Activated naive CD4-positive, alpha-beta T cell treated with Interleukin-2 at 50 U/mL for 16 hours (primary cell): ENCODE measurements around the gene ROR2.
"Not testable (repeated sequence)": the region's sequence is repeated elsewhere in the genome, so short reads cannot be mapped to it uniquely, and the experiment has no call there.

Experiments used
- DNase-seq: peaks from one replicate; pipeline ENCODE4 v3.0.0-alpha.2; 2020

Gene ROR2

DNA sequence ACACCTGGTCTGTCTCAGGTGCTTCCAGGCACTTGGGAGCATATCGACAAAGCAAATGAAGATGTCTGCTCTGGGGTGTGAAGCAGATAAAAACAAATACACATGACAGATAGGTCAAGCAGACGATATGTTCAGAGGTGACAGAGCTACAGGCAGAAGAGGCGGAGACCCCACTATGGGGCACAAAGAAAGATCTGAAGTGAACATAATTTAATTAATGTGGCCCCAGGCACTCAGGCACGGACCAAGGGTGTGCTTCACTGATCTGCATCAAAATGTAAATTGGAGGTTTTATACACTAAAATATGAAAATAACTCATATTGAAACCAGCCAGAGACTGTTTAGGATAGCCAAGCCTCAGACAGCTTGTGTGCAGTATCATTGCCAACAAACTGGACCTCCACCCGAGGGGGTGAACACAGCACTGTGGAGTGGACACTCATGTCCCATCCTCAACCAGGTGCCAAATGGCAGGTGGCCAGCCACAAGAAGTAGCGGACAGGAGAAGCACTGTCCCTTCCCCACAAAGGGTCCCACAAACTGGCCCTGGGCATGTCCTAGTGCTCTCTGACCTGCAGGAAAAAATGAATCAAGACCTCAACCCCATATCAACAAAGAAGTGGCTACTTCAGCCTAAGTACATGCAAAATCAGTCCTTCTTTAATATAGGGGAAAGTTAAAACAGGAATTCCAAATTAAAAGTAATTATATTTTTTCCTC is 29.2 kb downstream of the ROR2 start:
- DNase-seq: no peak

DNA sequence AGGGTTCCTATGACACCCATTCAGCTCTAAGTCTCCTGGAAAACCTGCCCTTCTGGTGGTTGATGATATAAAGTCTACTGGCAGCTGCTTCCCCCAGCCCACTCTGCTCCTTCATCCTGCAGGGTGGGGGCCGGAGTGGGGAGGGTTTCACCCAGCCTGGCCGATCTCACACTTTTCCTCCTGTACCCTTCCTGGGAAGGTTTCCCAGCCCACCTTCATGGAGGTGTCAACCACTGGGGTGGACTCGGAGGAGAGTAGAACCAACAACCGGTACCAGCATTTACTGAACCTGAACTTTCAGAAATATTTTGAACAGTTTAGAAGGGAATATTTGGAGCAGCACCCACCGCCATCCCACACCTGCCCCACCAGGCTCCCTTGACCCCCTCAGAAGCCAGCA is 30.4 kb downstream of the ROR2 start:
- no peak for DNase-seq

DNA sequence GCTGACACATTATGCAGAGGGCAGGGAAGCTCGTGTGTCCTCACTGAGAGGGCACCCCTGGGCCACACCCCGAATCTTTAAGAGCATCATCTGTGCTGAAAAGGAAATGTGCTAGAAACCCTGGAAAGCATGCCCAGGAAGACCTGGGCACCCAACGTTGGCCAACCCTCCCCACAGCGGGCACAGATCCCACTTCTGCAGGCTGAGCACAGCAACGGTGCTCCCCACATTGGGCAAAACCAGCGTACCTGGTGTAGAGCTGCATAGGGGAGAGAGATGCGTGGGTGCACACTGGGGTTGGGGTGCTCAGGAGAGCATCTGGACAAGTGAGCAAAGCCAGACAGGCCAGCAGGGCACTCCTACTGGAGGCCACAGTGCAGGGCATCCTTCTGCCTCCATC is 32.6 kb downstream of the ROR2 start:
- DNase-seq: no peak

DNA sequence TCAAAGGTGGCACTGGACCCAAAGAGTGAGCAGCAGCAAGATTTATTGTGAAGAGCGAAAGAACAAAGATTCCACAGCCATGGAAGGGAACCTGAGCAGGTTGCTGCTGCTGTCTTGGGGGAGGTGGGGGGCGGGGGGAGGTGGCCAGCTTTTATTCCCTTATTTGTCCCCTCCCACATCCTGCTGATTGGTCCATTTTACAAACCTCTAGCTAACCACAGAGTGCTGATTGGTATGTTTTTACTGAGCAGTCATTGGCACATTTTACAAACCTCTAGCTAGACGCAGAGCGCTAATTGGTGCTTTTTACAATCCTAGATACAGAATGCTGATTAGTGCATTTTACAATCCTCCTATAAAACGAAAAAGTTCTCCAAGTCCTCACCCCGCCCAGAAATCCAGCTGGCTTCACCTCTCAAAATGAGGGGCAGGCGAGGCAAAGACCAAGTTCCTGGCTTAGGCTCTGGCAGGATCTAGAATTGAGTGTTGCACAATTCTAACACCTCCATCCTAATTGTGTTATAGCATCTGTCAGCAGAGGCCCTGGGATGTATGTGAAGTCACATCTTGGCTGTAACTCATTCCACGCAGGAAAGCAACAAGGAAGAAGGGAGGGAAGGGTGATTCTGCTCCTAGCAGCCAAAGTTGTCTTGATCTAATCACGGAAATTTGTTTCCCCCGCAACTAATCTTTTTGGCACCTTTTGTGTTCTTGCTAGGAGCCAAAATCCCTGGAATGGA is 34.3 kb downstream of the ROR2 start:
- DNase-seq: no peak

DNA sequence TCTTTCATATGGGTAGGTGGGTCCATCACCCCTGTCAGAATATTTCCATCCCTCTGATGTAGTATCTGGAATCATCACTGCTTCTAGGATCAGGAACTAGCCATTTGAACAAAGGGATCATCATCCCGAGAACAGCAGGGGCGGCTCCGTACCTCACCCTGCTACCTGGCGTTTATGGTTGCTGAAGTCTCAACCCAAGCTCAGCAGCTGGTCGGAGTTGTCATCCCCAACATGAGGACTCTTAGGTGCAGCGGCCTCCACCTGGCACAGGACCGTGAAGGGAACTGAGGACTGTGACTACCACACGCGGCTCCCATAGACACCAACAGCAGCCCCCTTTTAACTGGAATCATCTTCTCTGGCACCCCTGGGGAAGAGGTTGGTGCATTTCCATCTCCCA is 35.1 kb downstream of the ROR2 start:
- no peak for DNase-seq

DNA sequence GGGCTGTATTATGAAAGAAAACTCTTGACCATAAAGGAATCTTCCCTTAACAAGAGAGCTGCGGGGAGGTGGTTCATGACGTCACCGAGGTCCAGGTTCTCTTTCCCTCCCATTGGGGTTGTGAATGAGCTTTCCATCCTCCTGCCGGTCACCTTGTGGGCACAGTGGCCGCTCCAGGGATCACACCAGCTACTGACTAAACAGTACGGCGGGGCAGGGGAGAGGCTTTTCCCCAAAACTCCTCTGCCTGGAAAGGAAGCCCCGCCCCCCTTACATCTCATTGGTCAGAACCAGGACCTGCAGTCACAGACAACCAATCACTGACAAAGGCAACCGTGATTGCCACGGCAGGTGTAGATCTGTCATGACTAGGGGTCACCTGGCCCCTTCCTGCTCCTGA is 35.6 kb downstream of the ROR2 start:
- DNase-seq: no peak

DNA sequence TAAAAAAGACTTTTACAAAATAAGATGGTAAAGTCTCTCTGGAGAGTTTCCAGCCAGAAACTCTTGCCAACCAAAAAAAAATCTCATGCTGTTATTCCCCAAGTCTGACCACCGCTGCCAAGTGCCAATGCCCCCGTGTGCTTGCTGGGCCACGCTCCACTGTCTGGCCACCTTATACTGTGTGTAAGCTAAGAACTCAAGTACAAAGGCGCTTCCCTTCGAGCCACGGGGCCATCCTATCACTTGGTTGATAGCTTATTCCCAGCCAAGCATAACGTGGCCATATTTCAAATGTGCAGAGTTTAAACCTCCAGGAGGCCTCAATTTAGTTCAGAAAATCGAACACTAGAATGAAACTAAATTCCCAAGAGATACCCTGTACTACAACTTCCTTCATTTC is 36.0 kb downstream of the ROR2 start:
- DNase-seq: no peak

DNA sequence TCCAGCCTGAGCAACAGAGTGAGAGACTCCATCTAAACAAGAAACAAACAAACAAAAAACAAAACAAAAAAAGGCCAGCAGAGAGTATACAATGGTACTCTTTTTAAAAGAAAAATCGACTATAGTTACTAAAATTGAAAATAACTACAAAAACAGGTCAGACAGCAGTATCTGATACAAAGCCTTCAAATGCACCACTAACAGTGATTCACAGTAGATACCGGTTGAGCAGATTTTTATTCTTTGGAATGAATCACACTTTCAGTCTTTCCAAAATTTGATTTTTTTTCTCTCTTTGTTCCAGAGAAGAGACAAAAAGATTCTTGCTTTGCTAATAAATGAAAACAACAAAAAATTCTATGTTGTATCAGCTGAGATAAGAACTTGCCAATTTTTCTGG is 36.9 kb downstream of the ROR2 start:
- DNase-seq: no peak

DNA sequence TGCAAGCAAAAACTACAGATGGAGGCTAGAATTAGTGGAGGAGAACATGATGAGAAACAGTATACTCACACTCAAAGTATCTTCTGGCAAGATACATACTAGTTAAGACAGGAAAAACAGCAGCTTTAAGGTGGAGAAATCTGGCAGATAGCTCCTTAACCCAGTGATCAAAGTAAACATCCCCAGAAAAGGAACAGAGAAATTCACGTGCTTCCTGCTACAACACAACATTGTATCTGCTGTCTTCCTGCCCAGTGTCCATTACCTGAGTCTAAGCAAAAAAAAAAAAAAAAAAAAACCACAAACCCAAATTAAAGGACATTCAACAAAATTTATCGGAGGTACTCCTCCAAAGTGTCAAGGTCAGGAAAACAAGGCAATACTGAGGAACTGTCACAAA is 38.4 kb downstream of the ROR2 start:
- DNase-seq: no peak

DNA sequence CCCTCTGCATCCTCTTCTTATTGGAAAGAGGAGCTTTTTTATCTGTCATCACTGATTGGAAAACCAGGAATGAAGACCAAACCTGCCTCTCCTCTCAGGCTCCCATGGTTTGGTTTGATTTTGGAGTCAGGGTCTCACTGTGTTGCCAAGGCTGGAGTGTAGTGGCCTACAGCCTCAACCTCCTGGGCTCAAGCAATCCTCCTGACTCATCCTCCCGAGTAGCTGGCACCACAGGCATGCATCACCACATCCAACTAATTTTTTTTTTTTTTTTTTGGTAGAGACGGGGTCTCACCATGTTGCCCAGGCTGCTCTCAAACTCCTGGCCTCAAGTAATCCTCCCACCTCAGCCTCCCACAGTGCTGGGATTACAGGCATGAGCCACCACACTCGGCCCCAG is 40.8 kb downstream of the ROR2 start:
- DNase-seq: not testable (repeated sequence)

DNA sequence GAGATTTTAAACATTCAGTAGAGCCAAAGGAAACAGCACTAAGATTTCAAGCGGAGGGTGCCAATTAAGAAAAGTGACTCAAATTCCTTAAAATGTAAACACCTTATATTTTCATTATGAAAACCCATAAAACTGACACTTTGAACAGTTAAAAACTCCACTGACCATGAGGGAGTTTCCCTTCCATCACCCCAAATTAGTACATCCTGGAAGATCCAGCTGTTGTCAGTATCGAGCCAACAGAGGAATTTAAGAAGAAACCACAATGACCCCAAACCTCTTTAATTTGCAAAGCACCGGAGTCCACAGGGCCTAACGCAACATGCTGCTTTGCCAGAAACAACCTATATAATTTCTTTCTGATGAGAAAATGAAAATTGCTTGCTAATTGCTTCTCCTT is 41.3 kb downstream of the ROR2 start:
- DNase-seq: no peak

DNA sequence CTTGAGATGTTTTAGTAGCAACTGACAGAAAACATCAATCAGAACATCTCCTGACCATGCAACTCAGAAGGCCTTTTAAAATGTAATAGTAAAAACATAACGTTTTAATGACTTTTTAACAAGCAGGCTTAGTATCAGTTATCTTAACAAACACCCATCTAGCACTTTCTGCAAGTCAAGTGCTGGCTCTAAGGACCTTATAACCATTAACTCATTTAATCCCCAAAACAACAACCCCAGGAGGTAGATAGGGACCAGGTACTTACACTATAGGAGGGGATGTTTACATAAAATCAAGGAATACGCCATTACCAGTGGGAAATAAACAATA is 41.8 kb downstream of the ROR2 start:
- DNase-seq: no peak

DNA sequence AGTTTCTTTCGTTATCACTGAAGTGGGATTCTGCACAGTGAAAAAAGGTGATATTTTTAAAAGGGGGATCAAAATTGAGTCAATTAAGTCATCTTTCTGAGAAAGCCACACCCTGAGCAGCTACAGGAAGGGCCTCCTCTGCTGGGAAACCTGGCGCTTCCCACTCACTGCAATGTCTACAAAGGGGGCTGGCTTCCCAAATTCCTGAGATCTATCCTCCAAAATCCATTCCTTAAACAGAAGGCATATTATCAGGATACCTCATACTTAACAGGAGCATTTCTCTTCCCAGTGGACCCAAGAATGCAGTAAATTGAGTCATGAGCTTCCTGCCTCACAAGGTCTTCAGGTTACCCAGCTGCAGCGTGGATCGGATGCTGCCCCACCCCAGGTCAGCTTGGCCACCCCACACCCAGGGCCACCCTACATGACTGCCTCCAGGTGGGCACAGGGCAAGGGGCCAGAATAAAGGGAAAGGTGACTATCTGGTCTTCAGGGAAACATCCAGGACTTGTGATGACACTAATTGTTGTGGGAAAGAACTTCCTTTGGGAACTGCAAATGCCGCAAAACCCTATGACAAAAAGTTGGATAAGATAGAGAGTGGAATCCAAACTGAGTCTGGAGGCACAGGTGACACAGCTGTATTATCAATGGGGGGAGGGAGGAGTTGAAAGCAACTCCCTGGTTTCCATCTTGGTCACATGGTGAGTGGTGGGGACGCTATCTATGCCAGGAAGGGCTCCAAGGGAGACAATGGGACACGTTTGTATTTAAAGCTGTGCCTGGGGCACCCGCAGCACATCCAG is 42.3 kb downstream of the ROR2 start:
- no peak for DNase-seq

DNA sequence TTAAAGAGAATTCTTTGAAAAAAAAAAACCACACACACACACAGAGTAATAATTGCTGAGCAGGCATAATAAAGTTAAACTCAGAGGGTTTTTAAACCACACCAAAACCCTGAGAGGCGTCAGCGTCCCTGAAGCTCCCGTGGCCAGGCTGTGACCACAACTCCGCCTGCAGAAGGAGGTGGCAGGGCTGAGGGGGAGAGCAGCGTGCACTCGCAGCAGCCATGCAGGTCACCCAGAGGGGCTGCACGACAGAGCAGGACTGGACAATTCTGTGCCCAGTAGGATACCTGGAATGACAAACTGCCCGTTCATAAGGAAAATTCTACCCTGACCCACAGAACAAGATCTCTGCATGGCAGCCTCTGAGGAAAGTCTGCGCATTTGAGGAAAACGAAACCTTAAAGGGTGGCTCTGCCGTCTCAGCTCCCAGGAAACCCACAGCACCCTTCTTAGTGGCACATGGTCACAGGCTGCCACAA is 44.0 kb downstream of the ROR2 start:
- DNase-seq: peak; percentile 49

DNA sequence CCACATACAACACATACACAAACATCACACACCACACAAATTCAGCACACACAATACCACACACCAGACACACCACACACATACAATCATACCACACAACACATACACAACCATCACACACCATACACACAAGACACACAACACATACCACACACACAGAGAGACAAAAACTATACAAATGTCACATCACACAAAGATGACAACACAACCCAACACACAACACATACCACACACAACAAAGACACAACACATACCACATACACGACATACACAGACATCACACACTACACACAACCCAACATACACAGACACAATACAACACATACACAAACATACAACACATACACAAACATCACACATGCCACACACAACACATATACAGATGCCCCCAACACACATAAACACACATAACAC is 44.8 kb downstream of the ROR2 start:
- DNase-seq: no peak

DNA sequence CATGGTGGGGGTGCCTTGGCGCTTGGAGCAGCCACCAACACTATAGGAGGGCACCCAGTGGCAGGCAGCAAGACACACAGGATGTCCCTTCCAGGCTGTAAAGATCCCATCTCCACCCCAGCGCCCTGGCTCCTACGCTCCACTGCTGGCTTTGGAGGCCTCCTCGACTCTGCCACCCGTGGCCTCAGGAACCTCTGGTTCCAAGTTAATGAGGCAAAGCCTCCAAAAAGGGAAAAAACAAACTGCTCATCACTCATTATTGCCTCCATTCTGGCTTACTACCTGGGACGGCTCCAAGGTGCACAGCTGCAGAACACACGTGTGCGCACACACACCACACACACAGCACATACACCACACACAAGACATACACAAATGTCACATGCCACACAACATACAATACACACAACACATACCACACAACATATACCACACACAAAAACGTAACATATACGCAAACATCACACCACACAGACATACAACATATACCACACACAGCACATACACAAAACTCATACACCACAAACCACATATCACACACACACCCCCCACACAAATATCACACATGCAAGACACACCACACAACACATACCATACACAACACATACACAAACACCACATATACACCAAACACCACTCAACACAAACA is 45.3 kb downstream of the ROR2 start:
- DNase-seq: no peak

DNA sequence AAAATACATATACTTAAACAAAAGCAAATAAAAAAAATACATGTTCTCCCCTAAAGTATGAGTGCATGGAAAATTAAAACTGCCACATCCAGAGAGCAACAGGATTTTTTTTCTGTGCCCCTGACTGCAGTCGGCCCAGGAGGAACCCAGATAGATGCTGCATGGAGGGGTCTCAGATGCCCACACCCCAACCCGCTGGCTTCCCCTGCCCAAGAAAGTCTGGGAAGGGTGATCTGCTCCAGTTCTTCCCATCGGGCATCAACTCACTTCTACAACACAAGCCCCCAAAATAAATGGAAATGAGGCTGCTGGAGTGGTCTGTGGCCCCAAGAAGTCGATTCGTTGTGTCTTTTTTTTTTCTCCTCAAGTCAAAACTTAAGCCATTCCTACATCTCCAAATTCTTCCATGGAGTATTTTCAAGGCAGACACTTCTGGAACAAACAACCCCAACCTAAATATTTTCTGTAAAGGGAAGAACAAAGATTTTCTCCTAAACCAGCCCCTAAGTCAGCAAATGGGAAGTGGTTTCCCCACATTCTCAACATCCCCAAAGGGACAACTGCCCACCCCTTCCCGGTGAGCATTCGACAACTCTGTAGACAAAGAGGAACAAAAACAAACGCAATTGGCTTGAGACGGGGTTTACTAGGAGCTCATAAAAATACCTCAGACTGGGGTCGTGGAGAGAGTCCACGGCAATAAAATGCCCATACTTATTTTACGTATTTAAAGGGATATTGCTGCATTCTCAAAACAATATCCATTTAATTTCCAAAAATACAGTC is 46.7 kb downstream of the ROR2 start:
- DNase-seq: no peak

DNA sequence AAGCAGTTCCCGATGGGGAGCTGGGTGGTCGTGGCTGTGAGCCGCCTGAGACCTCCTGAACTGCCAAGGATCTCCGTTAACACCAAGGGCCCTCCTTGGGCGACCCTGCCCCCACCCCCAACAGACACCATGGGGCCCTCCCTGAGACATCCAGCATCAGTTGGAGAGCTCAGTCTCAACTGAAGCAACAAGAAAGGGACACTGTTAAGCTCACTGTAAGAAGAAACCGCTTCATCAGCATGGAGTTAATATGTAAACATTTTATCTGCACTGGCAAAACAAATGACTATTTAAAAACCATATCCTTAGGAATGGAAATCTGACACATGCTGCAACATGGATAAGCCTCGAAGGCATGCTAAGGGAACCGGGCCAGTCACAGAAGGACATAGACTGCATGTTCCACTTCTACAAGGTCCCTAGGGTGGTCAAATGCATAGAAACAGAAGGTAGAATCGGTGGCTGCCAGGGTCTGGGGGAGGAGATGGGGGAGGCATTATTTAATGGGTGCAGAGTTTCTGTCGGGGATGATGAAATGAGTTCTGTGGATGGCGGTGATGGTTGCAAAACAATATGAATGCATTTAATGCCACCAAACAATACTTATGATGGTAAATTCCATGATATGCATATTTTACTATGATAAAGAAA is 47.4 kb downstream of the ROR2 start:
- no peak for DNase-seq

DNA sequence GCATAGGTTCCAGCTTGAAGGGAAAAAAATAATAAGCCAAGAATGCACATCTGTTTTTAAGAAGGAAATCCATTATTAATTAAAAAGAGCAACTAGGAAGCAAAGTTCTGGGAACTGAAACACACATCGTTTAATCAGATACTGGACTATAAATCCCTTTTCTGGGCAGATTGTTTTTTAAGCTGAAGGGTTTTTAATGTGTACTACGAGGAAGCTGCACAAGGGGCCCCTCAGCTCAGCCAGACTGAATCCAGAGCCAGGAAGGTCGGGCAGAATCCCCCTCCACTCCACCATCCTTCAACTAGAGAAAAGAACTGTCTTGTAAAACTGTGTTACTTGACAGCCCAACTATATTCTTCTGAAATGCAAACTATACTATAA is 49.2 kb downstream of the ROR2 start:
- no peak for DNase-seq

DNA sequence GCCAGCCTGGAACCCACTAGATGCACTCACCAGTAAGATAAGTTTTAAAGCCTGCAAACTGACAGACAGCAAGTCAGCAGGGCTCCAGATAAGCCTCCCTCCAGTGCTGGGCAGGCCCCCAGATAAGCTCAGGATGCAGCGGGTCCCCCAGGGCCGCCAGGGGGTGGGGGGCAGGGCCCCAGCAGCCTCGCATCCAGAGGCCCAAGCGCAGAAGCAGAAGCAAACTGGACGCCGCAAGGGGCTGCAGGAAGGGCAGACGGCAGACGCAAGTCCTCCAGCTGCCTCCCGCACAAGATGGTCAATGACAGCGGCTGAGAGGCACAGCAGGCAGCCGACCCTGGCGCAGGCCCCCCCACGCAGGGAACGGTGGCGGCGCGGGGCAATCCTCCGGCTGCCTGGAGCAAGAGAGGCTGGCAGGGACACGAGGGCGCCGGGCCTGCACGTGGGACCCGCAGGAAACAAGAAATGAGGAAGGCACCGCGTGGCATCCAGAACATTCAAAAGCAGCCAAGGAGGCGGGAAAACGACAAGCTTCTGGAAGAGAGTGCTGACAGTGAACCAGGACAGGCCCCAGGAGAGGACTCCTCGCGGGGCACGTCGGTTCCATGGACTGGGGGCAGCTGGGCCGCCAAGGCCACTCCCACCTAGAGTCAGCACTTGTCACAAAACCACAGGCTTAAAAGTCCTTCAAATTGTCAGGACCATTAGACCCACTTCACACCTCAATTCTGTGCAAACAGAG is 49.8 kb downstream of the ROR2 start:
- DNase-seq: no peak

DNA sequence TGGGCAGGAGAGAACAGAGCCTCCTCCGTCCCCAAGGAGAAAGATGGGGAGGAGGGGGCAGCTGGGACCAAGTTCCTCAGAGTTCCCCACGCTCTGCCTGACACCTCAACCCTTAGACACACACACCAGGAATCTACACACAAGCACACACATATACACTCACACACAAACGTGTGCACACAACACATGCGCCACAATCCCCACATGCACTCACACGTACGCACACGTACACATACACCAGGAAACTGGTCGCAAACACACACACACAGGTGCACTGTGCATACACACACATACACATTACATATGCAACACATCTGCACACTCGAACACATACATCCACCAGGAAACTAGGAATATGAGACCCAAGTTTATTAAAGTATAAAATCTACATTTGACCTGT is 50.4 kb downstream of the ROR2 start:
- DNase-seq: no peak

DNA sequence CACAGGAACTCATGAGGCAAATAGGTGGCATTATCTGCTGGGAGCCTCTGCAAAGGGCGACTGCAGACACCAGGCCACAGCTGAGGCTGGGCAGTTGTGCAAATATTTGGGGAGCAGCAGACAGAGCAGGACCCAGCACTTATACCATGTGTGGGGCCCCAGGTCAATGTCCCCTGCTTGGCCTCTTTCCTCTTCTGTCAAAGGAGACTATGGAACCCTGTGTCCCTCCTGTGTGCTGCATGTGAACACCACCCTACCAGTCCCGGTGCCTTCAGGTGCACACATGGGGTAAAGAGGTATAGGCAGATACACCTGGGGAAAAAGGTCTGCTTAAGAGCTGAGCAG is 50.8 kb downstream of the ROR2 start:
- DNase-seq: no peak
